GM10248 (cell line): ENCODE results near the gene MRPL32.

Experiments used
- CTCF ChIA-PET: fragments of 300-600 bp; sonication (Branson Sonifier 250); formaldehyde crosslinking; extraction: SDS; loops from one replicate; lab custom pipeline; 2021; ENCODE audit warnings: antibody characterized with exemption; lab: Yijun Ruan, JAX
- POLR2A ChIA-PET: fragments of 350-650 bp; sonication (Branson Sonifier 250); formaldehyde crosslinking; extraction: SDS; loops from one replicate; lab custom pipeline; 2020; ENCODE audit warnings: antibody characterized with exemption; lab: Yijun Ruan, JAX
- DNase-seq: peaks from one replicate; pipeline ENCODE4 v3.0.0; 2012; ENCODE audit errors: extremely low spot score
- TF ChIP-seq, protein P1 (sequence below): IDR thresholded peaks from 2 replicates; pipeline ENCODE4 v1.5.1; 2012; ENCODE audit warnings: mild to moderate bottlenecking, low read depth; ENCODE audit errors: extremely low read depth, missing control alignments, control extremely low read depth

MRPL32 gene

DNA sequence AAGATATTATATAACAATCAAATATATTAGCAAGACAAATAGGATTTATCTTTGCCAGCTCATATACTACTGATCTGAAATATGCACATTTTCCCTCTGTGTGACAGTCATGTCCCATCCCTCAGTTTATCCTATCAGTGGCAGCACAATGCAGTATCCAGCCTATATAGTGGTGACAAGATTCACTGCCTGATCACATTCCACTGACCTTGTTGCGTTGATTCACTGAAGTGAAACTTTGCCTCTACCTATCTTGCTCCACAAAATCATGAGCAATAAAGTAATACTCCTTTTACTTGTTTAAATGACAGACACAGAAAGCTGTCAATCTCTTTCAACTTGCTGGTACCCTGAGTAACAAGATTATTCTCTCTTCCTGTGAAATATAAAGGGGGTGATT lies 6.5 kb upstream of the MRPL32 start:
- POLR2A ChIA-PET: no interaction called here
- no peak for DNase-seq
- TF ChIP-seq, protein P1, sequence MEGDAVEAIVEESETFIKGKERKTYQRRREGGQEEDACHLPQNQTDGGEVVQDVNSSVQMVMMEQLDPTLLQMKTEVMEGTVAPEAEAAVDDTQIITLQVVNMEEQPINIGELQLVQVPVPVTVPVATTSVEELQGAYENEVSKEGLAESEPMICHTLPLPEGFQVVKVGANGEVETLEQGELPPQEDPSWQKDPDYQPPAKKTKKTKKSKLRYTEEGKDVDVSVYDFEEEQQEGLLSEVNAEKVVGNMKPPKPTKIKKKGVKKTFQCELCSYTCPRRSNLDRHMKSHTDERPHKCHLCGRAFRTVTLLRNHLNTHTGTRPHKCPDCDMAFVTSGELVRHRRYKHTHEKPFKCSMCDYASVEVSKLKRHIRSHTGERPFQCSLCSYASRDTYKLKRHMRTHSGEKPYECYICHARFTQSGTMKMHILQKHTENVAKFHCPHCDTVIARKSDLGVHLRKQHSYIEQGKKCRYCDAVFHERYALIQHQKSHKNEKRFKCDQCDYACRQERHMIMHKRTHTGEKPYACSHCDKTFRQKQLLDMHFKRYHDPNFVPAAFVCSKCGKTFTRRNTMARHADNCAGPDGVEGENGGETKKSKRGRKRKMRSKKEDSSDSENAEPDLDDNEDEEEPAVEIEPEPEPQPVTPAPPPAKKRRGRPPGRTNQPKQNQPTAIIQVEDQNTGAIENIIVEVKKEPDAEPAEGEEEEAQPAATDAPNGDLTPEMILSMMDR: no peak
- CTCF ChIA-PET: interaction anchor here (1.2 to 10.1 kb wide), 3 partner anchors 10 to 985 kb away, joined by 3 to 111 read pairs (median 6); no protein-coding TSS in a partner anchor

DNA sequence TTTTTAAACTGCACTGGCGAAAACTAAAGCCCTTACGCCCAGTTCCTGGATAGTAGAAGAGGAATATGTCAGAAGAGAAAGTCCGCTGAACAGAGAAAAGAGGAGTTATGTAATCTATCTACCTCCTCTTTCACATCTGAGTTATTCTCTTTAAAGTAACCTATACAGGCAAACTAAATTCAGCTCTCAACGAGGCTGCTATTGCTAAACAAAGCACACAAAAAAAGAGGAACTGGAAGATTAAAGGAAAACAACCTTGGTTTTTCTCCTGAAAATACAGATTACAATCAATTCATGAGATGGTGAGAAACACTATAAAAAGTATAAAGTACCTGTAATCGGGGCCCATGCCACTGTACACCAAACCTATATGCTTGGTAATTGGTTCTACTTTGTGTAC lies 6.0 kb upstream of the MRPL32 start:
- TF ChIP-seq, protein P1: no peak
- POLR2A ChIA-PET: no interaction called here

DNA sequence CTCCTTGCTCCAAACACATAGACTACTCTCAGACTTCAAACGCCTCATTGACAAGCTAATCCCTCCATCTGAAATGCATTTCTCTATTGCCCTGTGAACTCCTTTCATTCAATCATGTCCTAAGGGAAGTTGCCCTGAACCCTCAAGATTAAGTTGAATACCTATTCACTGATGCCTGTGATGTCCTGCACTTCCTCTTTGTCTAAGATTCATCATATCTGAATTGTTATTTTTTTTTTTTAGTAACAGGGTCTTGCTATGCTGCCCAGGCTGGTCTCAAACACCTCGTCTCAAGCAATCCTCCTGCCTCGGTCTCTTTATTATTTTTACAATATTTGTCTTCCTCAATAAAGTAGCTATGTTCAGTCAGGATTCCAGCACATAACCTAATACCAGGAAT lies 3.4 kb upstream of the MRPL32 start:
- ChIA-PET POLR2A (no interaction called here), CTCF (interaction anchor here (0.7 to 10.1 kb wide), 6 partner anchors 9 to 334 kb away, joined by 3 to 111 read pairs (median 6); no protein-coding TSS in a partner anchor)
- no peak for DNase-seq
- TF ChIP-seq, protein P1: no peak

More for the DNA sequence above, 6.0 kb upstream of the MRPL32 start:
- DNase-seq: no peak
- CTCF ChIA-PET: interaction anchor here (0.7 to 10.1 kb wide), 4 partner anchors 9 to 985 kb away, joined by 3 to 111 read pairs (median 5); no protein-coding TSS in a partner anchor

DNA sequence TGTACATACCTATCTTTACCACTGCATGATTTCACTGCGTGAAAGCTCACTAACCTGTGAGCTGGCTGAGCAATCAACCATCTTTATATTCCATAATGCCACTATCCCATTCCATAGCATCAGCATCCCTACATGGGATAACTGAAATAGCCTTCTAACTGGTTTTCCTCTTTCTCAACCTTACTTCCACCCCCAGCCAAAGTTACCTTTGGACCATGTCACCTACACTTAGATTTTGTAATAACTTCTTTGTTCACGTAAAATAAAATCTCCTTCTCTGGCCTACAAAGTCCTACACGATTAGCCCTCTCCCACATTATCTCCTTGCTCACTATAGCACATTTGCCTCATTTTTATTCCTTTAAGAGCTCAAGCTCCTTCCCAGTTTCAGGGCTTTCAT lies 2.7 kb upstream of the MRPL32 start:
- POLR2A ChIA-PET: no interaction called here
- CTCF ChIA-PET: interaction anchor here (0.7 to 10.1 kb wide), 6 partner anchors 11 to 333 kb away, joined by 3 to 111 read pairs (median 6); no protein-coding TSS in a partner anchor
- TF ChIP-seq, protein P1: no peak

DNA sequence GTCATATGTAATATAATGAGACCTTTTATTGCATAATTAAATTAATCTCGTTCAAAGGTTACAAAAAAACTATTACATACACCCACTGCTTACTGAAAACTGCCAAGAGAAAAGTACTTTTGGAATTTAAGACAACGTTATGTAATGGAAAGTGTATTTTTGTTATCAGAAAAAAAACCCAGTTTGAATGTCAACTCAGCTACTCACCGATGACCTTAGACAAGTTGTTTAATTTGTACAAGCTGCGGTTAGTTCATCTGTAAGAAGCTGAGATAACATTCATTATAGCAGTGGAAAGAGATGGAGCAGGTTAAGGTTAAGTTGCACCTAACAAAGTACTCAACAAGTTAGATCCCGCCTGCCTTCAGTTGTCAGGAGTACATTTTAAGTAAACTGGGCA lies 1.3 kb upstream of the MRPL32 start:
- ChIA-PET POLR2A (no interaction called here), CTCF (interaction anchor here (1.0 to 10.1 kb wide), 3 partner anchors 10 to 524 kb away, joined by 3 to 111 read pairs (median 33); no protein-coding TSS in a partner anchor)

More for the DNA sequence above, 2.7 kb upstream of the MRPL32 start:
- DNase-seq: no peak

DNA sequence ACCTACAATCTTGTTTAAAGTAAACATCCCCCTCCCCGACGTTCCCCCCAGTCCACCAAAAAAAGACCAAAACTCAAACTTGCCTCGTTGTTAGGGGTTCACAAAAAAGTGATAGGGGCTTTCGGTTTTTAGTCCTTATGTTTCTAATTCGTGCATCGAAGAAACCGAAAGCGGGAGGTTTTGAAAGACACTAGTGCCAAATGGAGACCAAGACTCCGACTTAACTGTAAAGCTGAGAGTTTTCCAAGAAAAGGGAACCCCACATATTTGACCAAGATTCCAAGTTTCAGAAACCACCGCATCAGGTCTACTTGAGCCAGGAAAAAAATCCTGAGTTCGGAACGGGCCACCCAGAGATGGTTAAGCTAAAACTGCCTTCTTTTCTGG lies 736 bp upstream of the MRPL32 start:
- ChIA-PET POLR2A (no interaction called here), CTCF (interaction anchor here (1.2 to 10.1 kb wide), 6 partner anchors 7 to 991 kb away, joined by 3 to 111 read pairs (median 5); partner anchors contain the start of gene STK17A)
- TF ChIP-seq, protein P1: no peak
- no peak for DNase-seq

More for the DNA sequence above, 1.3 kb upstream of the MRPL32 start:
- DNase-seq: no peak
- TF ChIP-seq, protein P1: no peak
